IMR-90 (cell line): ENCODE data around the gene KCNMA1. TPM values are rescaled to one million over a fixed set of nuclear protein-coding genes. Genes with fewer than 3 reads are reported as not detected.

Source experiments
- ATAC-seq: fragments of 200-7000 bp; cut with Tn5 transposase; 2 replicates; pipeline ENCODE4 v1.9.1; 2020; ENCODE audit warnings: low read depth, mild to moderate bottlenecking, moderate library complexity
- BruUV-seq: library from RNA; stranded (reverse); fragments of 400-500 nt; replicated peaks from 2 replicates; lab custom pipeline; 2021; lab: Mats Ljungman, UMichigan
- CTCF ChIA-PET: fragments of 300-600 bp; formaldehyde crosslinking; extraction: SDS; loops from one replicate; lab custom pipeline; 2021; ENCODE audit warnings: antibody characterized with exemption; lab: Yijun Ruan, JAX
- POLR2A ChIA-PET: fragments of 300-600 bp; sonication (Branson Sonifier 250); formaldehyde crosslinking; loops from one replicate; lab custom pipeline; 2022; ENCODE audit warnings: antibody characterized with exemption; ENCODE audit not compliant: unreplicated experiment; lab: Charles Lee
- DNase-seq: peaks from one replicate; pipeline ENCODE4 v3.0.0; 2013
- H2AFZ ChIP-seq: replicated peaks from 2 replicates; pipeline ENCODE3; 2013; ENCODE audit warnings: low read length, mild to moderate bottlenecking; ENCODE audit not compliant: poor library complexity
- H2AK5ac ChIP-seq: 2 replicates; pipeline ENCODE4 v1.6.1; 2013; ENCODE audit warnings: low read depth, low read length, inconsistent platforms
- H2AK9ac ChIP-seq: replicated peaks from 2 replicates; pipeline ENCODE3; 2013; ENCODE audit warnings: mild to moderate bottlenecking, low read depth, low read length, moderate library complexity; ENCODE audit not compliant: poor library complexity
- H2BK120ac ChIP-seq: 2 replicates; pipeline ENCODE4 v1.6.1; 2013; ENCODE audit warnings: low read depth, low read length, inconsistent platforms
- H2BK15ac ChIP-seq: 3 replicates; pipeline ENCODE4 v1.6.1; 2013; ENCODE audit warnings: low read depth, low read length, inconsistent platforms
- H2BK20ac ChIP-seq: 2 replicates; pipeline ENCODE4 v1.6.1; 2013; ENCODE audit warnings: low read depth, mild to moderate bottlenecking, inconsistent platforms, low read length, moderate library complexity
- H2BK5ac ChIP-seq: 2 replicates; pipeline ENCODE4 v1.6.1; 2013; ENCODE audit warnings: mild to moderate bottlenecking, low read depth, low read length, inconsistent platforms; ENCODE audit not compliant: poor library complexity, severe bottlenecking
- H3K14ac ChIP-seq: replicated peaks from 2 replicates; pipeline ENCODE4 v1.6.1; 2013; ENCODE audit warnings: low read depth, low read length, inconsistent platforms
- H3K18ac ChIP-seq: 2 replicates; pipeline ENCODE4 v1.6.1; 2013; ENCODE audit warnings: low read depth, low read length, control low read depth
- H3K23ac ChIP-seq: 2 replicates; pipeline ENCODE4 v1.6.1; 2013; ENCODE audit warnings: low read depth, low read length, inconsistent platforms
- H3K27ac ChIP-seq: 2 replicates; pipeline ENCODE4 v1.5.1; 2013; ENCODE audit warnings: mild to moderate bottlenecking, control low read depth, low read length; ENCODE audit not compliant: insufficient read depth
- H3K27me3 ChIP-seq: 2 replicates; pipeline ENCODE4 v1.6.1; 2013; ENCODE audit warnings: low read length; ENCODE audit not compliant: control insufficient read depth, insufficient read depth
- H3K36me3 ChIP-seq: 2 replicates; pipeline ENCODE4 v1.6.1; 2013; ENCODE audit warnings: low read length, mixed read lengths; ENCODE audit not compliant: control insufficient read depth, insufficient read depth
- H3K4ac ChIP-seq: 2 replicates; pipeline ENCODE4 v1.6.1; 2013; ENCODE audit warnings: low read depth, low read length, inconsistent platforms
- H3K4me1 ChIP-seq: 2 replicates; pipeline ENCODE4 v1.6.1; 2013; ENCODE audit warnings: low read length, mixed read lengths; ENCODE audit not compliant: control insufficient read depth, insufficient read depth
- H3K4me2 ChIP-seq: 2 replicates; pipeline ENCODE4 v1.6.1; 2013; ENCODE audit warnings: low read depth, mild to moderate bottlenecking, control low read depth, low read length, moderate library complexity
- H3K4me3 ChIP-seq: 2 replicates; pipeline ENCODE4 v1.5.1; 2013; ENCODE audit warnings: low read depth, mild to moderate bottlenecking, control low read depth, low read length, moderate library complexity; ENCODE audit not compliant: insufficient read depth
- H3K56ac ChIP-seq: 2 replicates; pipeline ENCODE4 v1.6.1; 2013; ENCODE audit warnings: low read length, inconsistent platforms; ENCODE audit not compliant: insufficient read depth; ENCODE audit errors: extremely low read depth
- H3K79me1 ChIP-seq, 2 experiments: 2 replicates each; pipeline ENCODE4 v1.6.1; 2013; ENCODE audit warnings: low read length in 2 of 2, inconsistent platforms in 1 of 2, low read depth in 1 of 2
- H3K9ac ChIP-seq: 2 replicates; pipeline ENCODE4 v1.6.1; 2013; ENCODE audit warnings: low read depth, low read length, control low read depth
- H3K9me1 ChIP-seq: 2 replicates; pipeline ENCODE4 v1.6.1; 2013; ENCODE audit warnings: low read length, inconsistent platforms; ENCODE audit not compliant: insufficient read depth
- H3K9me3 ChIP-seq: 2 replicates; pipeline ENCODE4 v1.6.1; 2013; ENCODE audit warnings: low read length; ENCODE audit not compliant: control insufficient read depth, insufficient read depth
- H4K20me1 ChIP-seq: 2 replicates; pipeline ENCODE4 v1.6.1; 2013; ENCODE audit warnings: low read length, inconsistent platforms; ENCODE audit not compliant: insufficient read depth
- H4K5ac ChIP-seq: 2 replicates; pipeline ENCODE4 v1.6.1; 2013; ENCODE audit warnings: mild to moderate bottlenecking, low read depth, low read length, control low read depth
- H4K8ac ChIP-seq, 2 experiments: 2 replicates each; pipeline ENCODE4 v1.6.1; 2013; ENCODE audit warnings: low read depth in 2 of 2, low read length in 2 of 2, control low read depth in 1 of 2, inconsistent platforms in 1 of 2
- H4K91ac ChIP-seq: 2 replicates; pipeline ENCODE4 v1.6.1; 2013; ENCODE audit warnings: low read depth, low read length, inconsistent platforms; ENCODE audit not compliant: insufficient read depth
- CTCF ChIP-seq: conservative IDR thresholded peaks from 2 replicates; pipeline ENCODE4 v1.5.1; 2012; ENCODE audit warnings: mild to moderate bottlenecking, low read depth, low read length, improper control_type of control experiment
- ELK1 ChIP-seq: fragments of 150-350 bp; IDR thresholded peaks from 2 replicates; pipeline ENCODE4 v1.6.1; 2016; ENCODE audit warnings: low read depth, mild to moderate bottlenecking, low read length, moderate library complexity, borderline replicate concordance
- RFX5 ChIP-seq: IDR thresholded peaks from 2 replicates; pipeline ENCODE4 v1.8.0; 2012; ENCODE audit warnings: low read depth, mild to moderate bottlenecking, low read length, moderate library complexity
- WGBS, 2 experiments: methylation state at CpG; one replicate each; pipeline versions ENCODE4 v1.1.5 to v1.1.7; 2013; ENCODE audit warnings: missing lambda C conversion rate in 2 of 2; ENCODE audit not compliant: insufficient read length in 1 of 2; ENCODE audit errors: extremely low coverage in 2 of 2; 5-methylcytosine and 5-hydroxymethylcytosine counted together
- dilution Hi-C: fragments of 300-500 bp; cut with HindIII; formaldehyde crosslinking; loops from one replicate; pipeline ENCODE4 v1.14.3; 2018; ENCODE audit warnings: low sequenced_read_pairs; ENCODE audit not compliant: unreplicated experiment
- in situ Hi-C: fragments of 300-500 bp; cut with MboI; formaldehyde crosslinking; loops from 3 replicates; pipeline ENCODE4 v1.14.3; 2019; ENCODE audit warnings: low sequenced_read_pairs, inconsistent platforms, mixed read lengths
- intact Hi-C: fragments of 100-400 bp; cut with micrococcal nuclease; formaldehyde crosslinking; loops from 2 replicates; pipeline ENCODE4 v1.10.0; 2022
- polyA plus RNA-seq, 3 experiments: library from polyadenylated mRNA; depleted of rRNA; stranded (reverse); fragments of >200 nt; gene quantifications; 2 replicates each; pipeline ENCODE4 v1.2.3, GENCODE V29; 2012; ENCODE audit warnings: low replicate concordance in 1 of 3
- total RNA-seq: library from RNA; depleted of rRNA; stranded (reverse); fragments of >200 nt; gene quantifications from 2 replicates; pipeline ENCODE4 v1.2.3, GENCODE V29; 2012

KCNMA1 gene
- total and polyA plus RNA-seq, 2 of the 4 experiments (the other 2 are of a cell fraction): 25.6 to 29.6 TPM

DNA sequence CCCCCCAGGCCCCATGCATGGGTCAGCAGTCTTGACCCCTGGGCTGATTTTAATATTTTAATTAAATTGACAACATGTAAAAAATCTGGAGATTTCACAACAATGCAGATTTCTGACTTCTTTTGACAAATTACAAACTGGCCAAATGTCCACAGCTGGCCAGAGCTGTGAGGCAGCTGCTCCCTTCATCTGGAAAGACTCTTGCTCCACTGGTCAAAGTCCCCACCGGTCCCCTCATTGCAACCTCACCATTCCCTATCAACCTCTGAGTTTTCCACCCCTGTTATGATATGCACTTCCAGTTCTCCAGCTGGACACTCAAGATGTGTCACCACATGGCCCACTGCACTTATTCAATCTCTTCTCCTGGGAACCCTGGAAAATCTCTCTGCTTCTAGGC lies 266.2 kb downstream of the KCNMA1 start:
- Histone ChIP-seq H3K56ac (no peak overlapping the region), H4K20me1 (no peaks in the 10 kb centered on the region), H2AFZ (no peak overlapping the region), H3K9ac (no peak overlapping the region), H2BK5ac (no peak overlapping the region), H2BK120ac (no peak overlapping the region), H3K4me1 (peaks cover 11% of the 10 kb centered on the region; the same call in 1 of the 2 replicates), H3K4ac (no peak overlapping the region), H4K5ac (no peak overlapping the region), H2AK9ac (no peak overlapping the region), H3K18ac (no peak overlapping the region), H3K4me2 (no peak overlapping the region), H3K27me3 (no peaks in the 10 kb centered on the region), H4K91ac (no peak overlapping the region), H3K36me3 (no peaks in the 10 kb centered on the region), H3K9me1 (no peaks in the 10 kb centered on the region), H4K8ac (no peak overlapping the region), H2BK20ac (no peak overlapping the region), H3K79me1 (no peaks in the 10 kb centered on the region), H3K27ac (no peak overlapping the region), H3K23ac (no peak overlapping the region), H2BK15ac (no peak overlapping the region), H3K4me3 (no peak overlapping the region), H2AK5ac (no peak overlapping the region), H3K14ac (no peak overlapping the region), H3K9me3 (peaks cover 4% of the 10 kb centered on the region)
- dilution Hi-C loops (no loop called here), in situ Hi-C loops (no loop called here), intact Hi-C loops (no loop called here)
- BruUV-seq: no TSS peak
- no peak for ATAC-seq
- 90% methylated on average over 1 of the region's 1 CpG; no CpG with 5 or more reads in 1 of the 2 experiments for WGBS, 2 experiments
- TF ChIP-seq CTCF (no peak), ELK1 (no peak), RFX5 (no peak)
- DNase-seq: no peak
- CTCF ChIA-PET: no interaction called here
- POLR2A ChIA-PET: no interaction called here
